ENCODE results near the gene B4GALT5.
"Not testable (repeated sequence)": the region's sequence is repeated elsewhere in the genome, so short reads cannot be mapped to it uniquely, and the experiment has no call there.

B4GALT5 gene, protein sequence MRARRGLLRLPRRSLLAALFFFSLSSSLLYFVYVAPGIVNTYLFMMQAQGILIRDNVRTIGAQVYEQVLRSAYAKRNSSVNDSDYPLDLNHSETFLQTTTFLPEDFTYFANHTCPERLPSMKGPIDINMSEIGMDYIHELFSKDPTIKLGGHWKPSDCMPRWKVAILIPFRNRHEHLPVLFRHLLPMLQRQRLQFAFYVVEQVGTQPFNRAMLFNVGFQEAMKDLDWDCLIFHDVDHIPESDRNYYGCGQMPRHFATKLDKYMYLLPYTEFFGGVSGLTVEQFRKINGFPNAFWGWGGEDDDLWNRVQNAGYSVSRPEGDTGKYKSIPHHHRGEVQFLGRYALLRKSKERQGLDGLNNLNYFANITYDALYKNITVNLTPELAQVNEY

GRCh38 chr20:49713753-49714712 is at the start of gene B4GALT5:
Gene B4GALT5, minus strand, starts transcription at chr20:49713878. Its CDS starts 188 bp downstream, at chr20:49713690.
- peak; percentile 85 to 97 for DNase-seq

- no peak for DNase-seq
Measured at GRCh38 chr20:49762940-49763766, 49.5 kb upstream of the B4GALT5 start.

DNA sequence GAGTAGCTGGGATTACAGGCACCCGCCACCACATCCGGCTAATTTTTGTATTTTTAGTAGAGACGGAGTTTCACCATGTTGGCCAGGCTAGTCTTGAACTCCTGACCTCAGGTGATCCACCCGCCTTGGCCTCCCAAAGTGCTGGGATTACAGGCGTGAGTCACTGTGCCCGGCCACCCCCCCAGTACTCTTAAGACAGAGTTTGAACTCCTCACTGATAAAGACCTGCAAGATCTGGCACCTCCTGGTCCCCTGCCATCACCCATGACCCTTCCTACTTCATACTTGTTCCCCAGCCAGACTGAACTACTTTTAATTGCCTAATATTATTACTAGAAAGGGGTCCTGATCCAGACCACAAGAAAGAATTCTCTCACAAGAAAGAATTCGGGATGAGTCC is 48.2 kb upstream of the B4GALT5 start:
- not testable (repeated sequence) for DNase-seq

GRCh38 chr20:49759266-49759950 is 45.7 kb upstream of the B4GALT5 start:
- DNase-seq, result no peak

DNA sequence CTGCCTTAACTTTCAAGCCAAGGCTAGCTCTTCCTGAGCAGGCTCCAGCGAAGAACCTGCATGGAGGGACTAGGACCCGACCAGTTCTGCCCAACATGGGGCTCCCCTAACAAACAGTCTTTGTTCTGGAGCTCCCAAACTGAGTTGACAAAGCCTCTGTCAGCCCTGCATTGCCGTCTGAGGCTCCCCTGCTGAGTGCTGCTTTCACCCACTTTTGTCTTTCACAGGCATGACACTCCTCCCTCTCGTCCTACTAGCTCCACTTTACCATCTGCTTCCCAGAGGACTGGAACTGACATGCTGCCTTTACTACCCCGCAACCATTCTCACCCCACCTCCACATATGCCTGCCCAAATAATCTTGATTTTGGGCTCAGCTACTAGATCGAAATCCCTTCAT is 45.1 kb upstream of the B4GALT5 start:
- no peak for DNase-seq

DNA sequence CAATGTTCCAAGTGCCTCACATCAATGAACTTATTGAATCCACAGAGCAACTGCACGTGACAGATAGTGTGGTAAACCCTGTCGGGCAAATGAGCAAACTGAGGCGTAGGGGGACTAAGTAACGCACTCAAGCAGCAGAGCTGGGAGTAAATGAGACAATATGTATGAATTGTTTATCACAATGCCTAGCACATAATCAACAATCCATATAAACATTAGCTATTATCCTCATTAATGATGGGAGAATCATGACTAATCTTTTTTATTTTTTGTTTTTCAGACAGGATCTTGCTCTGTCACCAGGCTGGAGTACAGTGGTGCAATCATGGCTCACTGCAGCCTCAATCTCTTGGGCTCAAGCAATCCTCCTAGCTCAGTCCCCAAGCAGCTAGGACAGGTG is 43.9 kb upstream of the B4GALT5 start:
- no peak for DNase-seq

GRCh38 chr20:49756241-49756640 is 42.6 kb upstream of the B4GALT5 start:
- DNase-seq, result no peak

DNA sequence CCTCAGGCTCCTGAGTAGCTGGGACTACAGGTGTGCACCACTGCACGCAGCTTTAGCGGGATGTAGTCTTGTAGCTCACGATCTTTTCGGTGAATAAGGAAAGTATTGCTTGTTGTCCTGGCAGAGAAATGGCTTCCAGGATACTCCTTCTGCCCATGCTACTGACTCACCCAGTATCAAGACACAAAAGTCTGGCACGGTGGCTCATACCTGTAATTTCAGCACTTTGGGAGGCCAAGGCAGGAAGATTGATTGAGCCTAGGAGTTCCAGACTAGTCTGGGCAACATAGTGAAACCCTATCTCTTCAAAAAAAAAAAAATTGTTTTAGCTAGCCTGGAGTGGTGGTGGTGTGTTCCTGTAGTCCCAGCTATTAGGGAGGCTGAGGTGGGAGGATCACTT is 40.9 kb upstream of the B4GALT5 start:
- DNase-seq, result no peak

DNA sequence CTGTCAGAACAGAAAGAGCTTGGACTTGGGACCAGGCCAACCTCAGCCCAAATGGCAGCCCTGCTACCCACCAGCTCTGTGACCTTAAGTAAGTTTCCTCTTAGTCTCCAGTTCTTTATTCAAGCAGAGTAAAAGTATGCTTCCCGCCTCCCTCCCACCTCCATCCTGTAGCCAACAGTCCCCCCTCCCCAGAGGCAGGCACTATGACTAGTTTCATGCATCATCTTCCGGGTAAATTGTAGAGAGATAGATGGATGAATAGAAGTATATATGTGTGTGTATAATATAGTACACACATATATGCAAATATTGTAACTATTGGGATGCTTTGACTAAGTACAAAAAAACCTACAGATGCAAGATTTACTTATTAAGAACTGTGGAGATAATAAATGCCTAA is 39.5 kb upstream of the B4GALT5 start:
- no peak for DNase-seq

DNA sequence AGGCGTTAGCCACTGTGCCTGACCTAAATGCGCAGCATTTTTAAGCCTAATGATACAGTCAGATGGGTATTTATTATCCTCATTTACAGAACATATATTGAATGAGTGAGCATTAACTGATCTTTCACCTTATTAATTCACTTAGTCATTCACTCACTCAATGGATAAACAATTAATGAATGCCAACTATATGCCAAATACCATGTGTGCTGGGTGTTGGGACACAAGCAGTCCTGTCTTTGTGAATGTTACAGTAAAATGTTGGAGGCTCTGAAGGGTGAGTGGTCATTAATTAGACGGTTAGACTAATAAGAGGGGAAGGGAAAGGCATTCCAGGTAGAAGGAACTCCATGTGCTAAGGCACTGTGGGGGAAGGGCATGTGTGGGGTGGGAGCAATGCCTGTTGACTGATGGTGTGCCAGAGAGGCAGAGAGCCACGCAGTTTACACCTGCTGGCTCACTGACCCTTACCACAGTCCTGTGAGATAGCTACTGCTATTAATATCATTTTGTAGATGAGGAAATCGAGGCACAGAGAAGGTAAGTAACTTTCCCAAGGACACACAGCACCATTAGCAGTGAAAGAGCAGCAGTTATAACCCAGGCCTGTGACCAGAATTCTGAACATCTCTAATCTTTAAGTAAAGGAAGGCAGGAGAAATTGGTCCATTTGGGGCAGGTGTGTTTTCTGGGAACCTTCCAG is 38.7 kb upstream of the B4GALT5 start:
- no peak for DNase-seq

DNA sequence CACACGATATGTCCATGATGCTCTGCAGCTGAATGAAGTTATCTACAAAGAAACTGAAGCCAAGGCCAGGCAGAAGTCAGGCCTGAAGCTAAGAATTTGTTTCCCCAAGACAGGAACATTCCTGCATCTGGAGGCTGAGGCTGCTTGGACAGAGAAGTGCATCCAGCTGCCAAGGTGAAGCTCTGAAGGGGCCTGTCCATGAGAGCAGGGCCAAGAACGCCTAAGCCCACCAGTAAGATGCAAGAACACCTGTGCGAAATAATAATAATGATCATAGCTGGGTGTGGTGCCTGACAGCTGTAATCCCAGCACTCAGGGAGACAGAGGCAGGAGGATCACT is 37.7 kb upstream of the B4GALT5 start:
- DNase-seq, result no peak

DNA sequence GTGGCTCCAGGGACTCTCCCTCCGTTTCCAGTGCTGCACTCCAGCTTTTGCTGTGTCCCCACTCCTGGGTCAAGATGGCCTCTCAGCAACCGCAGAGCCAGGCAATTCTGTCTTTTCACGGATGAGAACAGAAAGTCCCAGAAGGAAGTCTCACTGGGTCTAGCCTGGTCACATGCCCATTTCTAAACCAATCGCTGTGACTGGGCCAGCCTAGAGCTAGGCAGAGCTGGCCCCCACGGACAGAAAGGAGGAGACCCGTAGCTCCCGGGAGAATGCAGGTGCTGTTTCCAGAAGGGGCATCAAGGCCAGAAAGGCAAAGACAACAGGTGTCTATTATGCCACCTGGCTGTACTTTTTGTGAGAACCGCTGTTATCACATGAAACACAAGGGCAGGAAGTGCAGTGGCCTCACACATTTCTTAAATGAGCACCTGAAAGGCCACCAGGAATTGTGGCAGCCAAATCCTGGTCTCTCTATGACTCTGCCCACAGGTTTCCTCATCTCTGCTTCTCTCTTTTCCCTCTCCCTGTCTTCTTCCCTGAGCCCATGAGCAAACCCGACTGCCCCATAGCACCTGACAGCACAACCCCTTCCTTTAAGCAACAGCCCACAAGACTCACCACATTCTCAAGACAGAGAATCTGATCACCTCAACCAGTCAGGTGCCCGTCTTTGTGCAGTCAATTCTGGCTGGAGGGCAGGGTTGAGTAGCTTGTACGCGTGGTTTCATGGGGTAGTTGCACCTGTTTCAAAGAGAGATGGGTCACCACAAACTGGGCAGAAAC is 37.1 kb upstream of the B4GALT5 start:
- no peak for DNase-seq

GRCh38 chr20:49749625-49750024 is 35.9 kb upstream of the B4GALT5 start:
- DNase-seq, result no peak

- DNase-seq, result no peak
Measured at GRCh38 chr20:49748525-49748838, 34.8 kb upstream of the B4GALT5 start.

DNA sequence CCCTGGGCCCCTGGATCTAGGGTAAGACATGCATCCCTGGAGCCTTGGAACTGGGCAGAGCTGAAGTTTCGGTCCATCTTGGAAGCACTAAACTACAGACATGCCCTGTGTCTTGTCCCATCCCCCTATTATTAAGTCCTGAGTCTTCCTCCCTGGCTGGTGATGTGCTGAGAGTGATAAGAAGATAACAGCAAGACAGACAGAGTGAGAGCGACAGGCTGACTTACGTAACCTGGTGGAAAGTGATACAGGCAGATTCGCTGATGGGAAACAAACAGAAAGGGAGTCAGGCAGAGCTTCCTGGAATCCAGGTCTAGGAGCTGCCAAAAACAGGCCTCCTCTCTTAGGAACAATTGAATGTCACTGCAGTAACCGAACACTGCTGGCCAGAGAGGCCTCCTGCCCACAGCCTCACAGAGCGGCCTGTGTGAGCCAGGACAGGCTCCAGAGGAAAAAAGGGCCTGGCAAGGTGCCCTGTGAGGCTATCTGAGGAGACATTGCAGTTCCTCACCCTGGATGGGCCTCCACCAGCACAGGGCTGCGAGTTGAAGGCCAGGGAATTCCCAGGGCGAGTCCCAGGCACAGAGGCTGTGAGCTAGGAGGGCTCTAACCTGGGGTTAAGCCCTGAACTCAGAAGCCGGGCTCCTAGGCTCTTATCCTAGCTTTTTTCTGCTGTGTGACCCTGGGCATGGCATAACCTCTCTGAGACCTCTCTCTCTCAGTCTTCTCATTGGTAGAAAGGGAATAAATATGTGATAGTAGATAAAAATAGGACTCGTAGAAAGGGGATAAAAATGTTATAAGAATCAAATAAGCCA is 34.2 kb upstream of the B4GALT5 start:
- no peak for DNase-seq

GRCh38 chr20:49742948-49743347 is 29.3 kb upstream of the B4GALT5 start:
- no peak for DNase-seq

DNA sequence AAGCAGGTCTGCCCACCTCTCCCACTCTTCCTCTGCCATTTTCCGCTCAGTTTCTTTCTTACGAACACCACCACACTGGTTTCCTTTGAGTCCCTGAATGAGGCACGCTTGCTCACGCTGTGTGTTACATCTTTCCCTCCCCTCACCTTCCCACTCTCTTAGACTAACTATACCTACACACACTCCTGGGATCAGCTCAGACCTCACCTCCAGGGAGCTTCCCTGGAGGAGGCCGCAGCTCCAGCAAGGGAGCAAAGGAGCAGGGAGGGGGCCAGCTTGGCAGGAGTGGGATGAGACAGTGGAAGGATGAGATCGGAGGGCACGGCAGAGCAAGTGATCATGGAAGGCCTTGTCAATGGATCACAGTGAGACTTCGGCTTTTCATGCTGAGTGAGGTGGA is 28.3 kb upstream of the B4GALT5 start:
- no peak for DNase-seq

- no peak for DNase-seq
Measured at GRCh38 chr20:49740807-49741206, 27.1 kb upstream of the B4GALT5 start.

GRCh38 chr20:49739042-49739441 is 25.4 kb upstream of the B4GALT5 start:
- DNase-seq, result no peak

DNA sequence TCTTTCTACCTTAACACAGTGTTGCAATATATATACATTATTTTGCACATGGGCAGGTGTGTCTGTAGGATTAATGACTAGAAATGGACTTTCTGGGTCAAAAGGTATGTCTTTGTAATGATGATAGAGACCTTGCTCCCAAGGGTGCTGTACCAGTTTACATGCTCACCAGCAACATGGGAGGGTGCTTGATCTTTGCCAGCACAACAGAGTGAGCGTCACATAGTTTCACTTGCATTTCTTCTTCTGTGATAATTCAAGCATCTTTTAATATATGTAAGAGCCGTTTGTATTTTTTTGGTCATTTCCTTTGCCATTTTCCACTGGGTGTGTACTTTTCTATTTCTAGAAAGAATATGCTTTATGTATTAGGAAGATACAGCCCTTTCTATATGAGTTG is 23.6 kb upstream of the B4GALT5 start:
- no peak for DNase-seq

All from NCI-H526 (cell line).